Measurements from ENCODE around the gene ATP6V1E1.
"Not testable (repeated sequence)": the region's sequence is repeated elsewhere in the genome, so short reads cannot be mapped to it uniquely, and the experiment has no call there.

The ATP6V1E1 gene

DNA sequence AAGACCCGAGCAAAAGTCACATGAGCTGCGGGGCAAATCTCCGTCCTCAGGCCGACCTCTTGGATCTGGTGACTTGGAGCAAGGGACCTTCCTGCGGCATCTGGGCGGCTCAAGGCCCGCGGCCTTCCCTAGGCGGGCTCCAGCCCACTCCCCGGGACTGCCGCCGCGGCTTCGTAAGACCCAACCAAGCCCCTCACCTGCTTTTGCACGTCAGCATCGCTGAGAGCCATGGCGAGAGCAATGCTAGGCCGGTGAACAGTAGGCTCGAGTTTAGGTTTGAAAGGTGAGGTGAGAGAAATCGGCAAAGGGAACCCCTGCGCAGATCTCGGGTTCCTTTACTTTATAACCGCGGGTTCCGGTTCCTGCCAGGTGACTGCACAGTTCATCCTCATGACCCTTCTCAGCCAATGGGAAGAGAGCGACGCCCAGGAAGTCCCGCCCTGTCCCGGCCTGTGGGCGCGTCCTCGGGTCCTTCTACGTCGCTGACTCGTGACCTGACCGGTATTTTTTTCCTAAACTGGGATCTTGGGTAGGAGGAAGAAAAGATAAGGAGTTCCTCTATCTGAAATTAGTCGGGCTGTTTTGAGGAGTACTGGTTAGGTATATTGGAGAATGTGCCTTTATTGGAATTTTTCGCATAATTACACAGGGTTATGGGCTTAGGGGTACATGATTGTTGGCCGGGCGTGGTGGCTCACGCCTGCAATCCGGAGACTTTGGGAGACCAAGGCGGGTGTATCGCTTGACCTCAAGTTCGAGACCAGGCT, at the start of gene ATP6V1E1:
ATP6V1E1 (minus strand) TSS at position 344 of the 767 bp plus-strand sequence; CDS start at position 230, 114 bp downstream.
- DNase-seq (ENCODE audit: low read depth in 2 of 2, low spot score in 1 of 2) = peak; percentile 84 to 87

DNA sequence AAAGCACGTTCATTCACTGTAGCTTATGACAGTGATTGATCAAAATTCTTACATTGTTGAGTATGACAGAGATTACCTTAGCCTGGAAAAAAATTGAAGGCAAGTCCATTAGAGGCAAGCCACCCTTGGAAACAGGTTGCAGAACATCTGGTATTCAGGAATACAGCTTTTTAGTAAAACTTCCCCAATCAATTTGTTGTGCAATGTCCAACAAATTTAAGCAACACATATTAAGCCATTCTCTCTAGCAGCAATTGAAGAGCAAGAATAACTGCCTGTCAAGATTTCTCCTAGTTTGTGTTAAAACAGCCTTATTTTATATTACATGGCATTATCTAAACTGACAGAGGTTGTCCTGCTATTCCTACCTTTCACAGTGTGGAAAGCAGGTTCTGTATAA, 47.0 kb upstream of the ATP6V1E1 start:
- no peak for DNase-seq (ENCODE audit: low read depth in 2 of 2, low spot score in 1 of 2)

DNA sequence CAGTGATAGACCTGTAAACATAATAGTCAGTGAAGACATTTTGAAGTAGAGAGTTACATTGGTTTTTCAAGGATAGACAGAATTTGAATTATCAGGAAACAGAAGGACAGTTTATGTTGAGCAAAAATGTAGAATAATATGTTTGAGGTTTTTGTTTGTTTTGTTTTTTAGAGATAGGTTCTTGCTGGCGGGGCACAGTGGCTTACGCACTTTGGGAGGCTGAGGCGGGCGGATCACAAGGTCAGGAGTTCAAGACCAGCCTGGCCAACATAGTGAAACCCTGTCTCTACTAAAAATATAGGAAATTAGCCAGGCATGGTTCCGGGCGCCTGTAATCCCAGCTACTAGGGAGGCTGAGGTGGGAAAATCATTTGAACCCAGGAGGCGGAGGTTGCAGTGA, 45.6 kb upstream of the ATP6V1E1 start:
- no peak for DNase-seq (ENCODE audit: low read depth in 2 of 2, low spot score in 1 of 2)

DNA sequence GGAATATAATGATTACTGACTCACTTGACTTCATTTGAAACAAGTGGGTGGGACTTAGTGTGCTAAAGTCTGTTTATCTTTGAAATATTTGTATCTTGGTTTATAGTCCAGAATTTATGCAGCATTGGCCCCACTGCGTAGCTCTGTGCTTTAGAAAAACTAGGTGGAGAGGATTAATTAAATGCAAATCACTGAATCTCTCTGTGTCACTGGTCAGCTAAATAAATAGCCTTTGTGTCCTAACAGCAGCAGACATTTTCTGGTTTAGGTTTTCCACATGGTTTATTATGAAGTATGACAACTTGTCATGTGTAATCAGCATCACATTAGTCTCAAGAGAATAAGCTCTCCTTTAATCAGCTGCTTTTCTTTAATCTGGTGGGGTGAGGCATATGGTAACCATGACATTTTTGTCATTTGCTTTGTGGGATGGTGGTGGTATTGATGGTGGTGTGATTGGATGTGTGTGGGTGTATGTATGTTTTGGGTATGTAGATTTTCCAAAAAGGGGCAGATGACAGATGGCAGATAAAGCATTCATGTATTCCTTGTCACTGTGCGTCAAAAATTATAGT, 44.0 kb upstream of the ATP6V1E1 start:
- DNase-seq (ENCODE audit: low read depth in 2 of 2, low spot score in 1 of 2) = no peak

DNA sequence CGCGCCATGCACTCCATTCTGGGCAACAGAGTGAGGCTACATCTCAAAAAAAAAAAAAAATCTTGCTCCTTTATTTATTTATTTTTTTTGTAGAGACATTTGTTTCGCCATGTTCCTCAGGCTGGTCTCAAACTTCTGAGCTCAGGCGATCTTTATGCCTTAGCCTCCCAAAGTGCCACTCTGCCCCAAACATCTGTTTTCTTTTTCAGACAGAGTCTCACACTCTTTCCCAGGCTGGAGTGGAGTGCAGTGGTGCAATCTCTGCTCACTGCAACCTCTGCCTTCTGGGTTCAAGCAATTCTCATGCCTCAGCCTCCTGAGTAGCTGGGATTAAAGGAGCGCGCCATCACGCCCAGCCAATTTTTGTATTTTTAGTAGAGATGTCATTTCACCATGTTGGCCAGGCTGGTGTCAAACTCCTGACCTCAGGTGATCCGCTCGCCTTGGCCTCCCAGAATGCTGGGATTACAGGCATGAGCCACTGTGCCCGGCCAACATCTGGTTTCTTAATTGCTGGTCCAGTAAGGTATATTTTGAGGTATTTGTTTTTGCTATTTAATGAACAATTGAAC, 43.1 kb upstream of the ATP6V1E1 start:
- DNase-seq (ENCODE audit: low read depth in 2 of 2, low spot score in 1 of 2) = not testable (repeated sequence)

DNA sequence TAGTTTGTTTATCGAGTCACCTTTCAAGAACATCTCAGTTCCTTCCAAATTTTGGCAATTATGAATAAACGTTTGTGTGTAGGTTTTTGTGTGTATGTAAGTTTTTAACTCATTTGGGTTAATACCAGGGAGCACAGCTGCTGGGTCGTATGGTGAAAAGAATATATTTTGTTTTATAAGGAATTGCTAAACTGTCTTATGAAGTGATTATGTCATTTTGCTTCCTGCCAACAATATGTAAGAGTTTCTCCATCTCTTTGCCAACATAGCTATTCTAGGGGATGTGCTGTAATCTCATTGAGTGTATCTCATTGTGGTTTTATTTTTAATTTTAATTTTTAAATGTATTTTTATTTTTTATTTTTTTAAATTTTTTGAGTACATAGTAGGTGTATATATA, 37.3 kb upstream of the ATP6V1E1 start:
- no peak for DNase-seq (ENCODE audit: low read depth in 2 of 2, low spot score in 1 of 2)

DNA sequence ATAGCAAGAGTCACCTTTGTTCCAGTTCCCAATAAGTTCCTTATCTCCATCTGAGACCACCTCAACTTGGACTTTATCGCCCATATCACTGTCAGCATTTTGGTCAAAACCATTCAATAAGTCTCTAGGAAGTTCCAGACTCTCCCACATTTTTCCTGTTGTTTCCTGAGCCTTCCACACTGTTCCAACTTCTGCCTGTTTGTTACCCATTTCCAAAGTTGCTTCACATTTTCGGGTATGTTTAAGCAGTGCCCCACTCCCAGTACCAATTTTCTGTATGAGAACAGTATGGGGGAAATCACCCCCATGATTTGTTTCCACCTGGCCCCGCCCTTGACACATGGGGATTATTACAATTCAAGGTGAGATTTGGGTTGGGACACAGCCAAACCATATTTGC, 36.7 kb upstream of the ATP6V1E1 start:
- no peak for DNase-seq (ENCODE audit: low read depth in 2 of 2, low spot score in 1 of 2)

DNA sequence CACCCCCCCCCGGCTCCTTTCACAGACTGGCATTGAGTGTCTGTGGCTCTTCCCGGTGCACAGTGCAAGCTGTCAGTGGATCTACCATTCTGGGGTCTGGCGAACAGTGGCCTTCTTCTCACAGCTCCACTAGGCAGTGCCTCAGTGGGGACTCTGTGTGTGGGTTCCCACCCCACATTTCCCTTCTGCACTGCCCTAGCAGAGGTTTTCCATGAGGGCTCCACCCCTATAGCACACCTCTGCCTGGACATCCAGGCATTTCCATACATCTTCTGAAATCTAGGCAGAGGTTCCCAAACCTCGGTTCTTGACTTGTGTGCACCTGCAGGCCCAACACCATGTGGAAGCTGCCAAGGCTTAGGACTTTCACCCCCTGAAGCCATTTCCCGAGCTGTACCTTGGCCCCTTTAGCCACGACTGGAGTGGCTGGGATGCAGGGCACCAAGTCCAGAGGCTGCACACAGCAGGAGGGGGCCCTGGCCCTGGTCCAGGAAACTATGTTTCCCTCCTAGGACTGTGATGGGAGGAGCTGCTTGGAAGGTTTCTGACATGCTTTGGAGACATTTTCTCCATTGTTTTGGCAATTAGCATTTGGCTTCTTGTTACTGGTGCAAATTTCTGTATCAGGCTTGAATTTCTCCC, 36.0 kb upstream of the ATP6V1E1 start:
- no peak for DNase-seq (ENCODE audit: low read depth in 2 of 2, low spot score in 1 of 2)

DNA sequence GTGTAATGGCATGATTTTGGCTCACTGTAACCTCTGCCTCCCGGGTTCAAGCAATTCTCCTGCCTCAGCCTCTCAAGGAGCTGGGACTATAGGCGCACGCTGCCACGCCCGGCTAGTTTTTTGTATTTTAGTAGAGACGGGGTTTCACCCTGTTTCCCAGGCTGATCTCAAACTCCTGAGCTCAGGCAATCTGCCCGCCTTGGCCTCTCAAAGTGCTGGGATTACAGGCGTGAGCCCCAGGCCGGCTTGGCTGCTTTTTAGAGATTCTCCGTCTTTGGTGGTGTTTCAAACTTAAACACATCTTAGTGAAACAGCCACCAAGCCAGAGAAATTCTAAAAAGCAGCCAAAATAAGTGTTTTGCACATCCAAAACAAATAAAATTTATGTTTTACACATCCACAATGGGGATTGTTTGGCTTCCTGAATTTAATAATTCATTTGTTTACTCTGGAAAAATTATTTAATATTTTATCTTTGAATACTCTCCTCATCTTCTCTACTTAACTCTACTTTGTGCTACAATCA, 28.4 kb upstream of the ATP6V1E1 start:
- no peak for DNase-seq (ENCODE audit: low read depth in 2 of 2, low spot score in 1 of 2)

DNA sequence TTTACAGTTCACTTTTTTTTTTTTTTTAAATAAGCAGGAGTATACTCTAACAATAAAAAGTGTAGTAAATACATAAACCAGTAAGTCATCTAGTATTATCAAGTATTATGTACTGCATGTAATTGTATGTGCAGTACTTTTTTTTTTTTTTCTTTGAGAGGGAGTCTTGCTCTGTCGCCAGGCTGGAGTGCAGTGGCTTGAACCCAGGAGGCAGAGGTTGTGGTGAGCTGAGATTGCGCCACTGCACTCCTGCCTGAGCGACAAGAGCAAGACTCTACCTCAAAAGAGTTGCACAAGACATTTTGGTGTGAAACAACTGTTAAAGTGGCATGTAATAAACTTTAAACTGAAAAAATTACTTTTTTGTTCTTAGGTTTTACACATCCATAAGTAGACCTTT, 26.7 kb upstream of the ATP6V1E1 start:
- DNase-seq (ENCODE audit: low read depth in 2 of 2, low spot score in 1 of 2) = no peak

DNA sequence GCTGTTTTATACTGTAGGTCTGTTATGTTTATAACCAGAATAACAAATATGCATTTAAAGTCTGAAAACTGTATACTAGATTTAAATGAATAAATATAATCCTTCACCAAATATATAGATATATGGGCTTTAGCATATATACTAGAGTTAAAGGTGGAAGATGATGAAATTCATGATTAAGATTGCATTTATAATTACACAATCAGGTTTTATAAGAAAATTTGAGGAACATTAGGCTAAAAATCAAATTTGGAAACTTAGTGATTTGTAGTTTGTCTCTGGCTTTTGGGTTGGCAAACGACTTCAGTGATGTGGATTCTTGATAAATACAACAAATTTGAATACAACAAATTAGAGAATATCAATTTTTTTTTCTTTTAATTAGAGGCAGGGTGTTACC, 20.0 kb upstream of the ATP6V1E1 start:
- no peak for DNase-seq (ENCODE audit: low read depth in 2 of 2, low spot score in 1 of 2)

DNA sequence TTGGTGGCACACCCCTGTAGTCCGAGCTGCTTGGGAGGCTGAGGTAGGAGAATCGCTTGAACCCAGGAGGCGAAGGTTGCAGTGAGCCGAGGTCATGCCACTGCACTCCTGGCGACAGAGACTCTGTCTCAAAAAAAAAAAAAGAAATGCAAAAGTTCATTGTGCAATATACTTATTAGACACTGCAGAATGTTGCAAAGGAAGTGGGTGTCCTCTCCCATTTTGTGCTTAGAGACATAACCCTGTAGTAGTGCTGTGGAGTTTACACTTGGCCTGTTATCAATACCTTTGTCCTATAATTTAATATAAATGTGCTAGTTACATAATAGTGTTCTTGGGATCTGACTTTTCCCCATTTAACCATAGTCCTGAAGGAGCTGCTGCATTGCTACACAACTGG, 19.4 kb upstream of the ATP6V1E1 start:
- DNase-seq (ENCODE audit: low read depth in 2 of 2, low spot score in 1 of 2) = no peak

DNA sequence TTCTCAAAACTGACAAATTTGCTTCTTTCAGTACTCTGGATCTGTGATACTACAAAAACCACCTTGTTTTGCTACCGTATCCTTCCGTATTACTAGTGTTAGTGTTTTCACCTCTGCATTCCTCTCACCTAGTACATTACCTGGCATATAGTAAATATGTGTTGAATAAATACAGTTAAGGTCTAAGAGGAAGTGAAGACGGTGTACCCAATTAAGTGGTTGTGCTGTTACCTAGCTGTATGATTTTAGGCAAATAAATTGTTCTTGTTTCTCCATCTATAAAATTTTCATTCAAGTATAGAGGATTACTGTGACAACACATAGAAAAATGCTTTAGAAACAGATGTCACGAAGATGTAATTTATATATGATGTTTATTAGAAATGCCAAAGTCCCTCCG, 18.9 kb upstream of the ATP6V1E1 start:
- no peak for DNase-seq (ENCODE audit: low read depth in 2 of 2, low spot score in 1 of 2)

DNA sequence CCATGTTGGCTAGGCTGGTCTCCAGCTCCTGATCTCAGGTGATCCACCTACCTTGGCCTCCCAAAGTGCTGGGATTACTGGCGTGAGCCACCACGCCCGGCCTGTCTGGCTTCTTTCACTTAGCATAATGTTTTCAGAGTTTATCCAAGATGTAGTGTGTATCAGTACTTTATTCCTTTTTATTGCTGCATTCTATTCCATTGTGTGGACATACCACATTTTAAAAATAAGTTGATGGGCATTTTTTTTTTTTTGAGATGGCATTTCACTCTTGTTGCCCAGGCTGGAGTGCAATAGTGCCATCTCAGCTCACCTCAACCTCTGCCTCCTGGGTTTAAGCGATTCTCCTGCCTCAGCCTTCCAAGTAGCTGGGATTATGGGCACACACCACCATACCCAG, 13.8 kb upstream of the ATP6V1E1 start:
- DNase-seq (ENCODE audit: low read depth in 2 of 2, low spot score in 1 of 2) = not testable (repeated sequence)

DNA sequence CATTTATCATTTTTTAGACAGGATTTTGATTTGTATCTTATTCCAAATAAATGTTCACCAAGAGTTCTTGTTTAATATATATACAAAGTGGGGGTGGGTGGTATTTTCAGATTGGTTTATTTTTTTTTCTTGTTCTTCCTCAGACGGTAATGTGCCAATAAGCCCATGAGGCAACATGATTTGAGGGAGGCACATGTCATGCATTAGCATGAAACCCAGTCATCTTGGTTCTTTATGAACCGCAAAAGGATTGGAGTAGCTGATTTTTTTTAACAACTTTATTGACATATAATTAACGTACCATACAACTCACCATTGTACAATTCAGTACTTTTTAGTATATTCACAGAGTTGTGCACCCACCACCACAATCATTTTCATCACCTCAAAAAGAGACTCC, 12.7 kb upstream of the ATP6V1E1 start:
- no peak for DNase-seq (ENCODE audit: low read depth in 2 of 2, low spot score in 1 of 2)

DNA sequence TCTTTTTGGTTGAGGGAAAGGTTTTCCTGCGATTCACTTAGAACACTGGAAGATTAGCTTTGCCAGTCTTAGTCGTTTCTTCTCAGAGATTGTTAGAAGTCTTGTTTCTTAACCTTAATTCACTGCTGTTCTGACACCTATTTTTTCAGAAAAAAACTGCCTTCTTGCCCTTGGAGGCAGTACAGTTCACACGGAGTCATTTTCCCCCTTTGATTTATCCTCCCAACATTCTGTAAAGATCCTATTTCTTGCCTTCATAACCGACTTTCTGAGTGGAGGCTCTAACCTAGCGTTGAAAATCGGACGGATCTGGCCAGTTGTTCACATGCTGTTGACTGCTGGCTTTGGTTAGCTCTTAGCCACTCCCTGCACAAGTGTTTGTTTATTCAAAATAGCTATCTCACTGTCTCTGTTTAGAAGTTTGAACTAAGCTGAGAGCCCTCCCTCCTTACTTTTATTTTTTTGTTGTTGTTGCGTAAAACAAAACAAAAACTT, 10.7 kb upstream of the ATP6V1E1 start:
- DNase-seq (ENCODE audit: low read depth in 2 of 2, low spot score in 1 of 2) = no peak

DNA sequence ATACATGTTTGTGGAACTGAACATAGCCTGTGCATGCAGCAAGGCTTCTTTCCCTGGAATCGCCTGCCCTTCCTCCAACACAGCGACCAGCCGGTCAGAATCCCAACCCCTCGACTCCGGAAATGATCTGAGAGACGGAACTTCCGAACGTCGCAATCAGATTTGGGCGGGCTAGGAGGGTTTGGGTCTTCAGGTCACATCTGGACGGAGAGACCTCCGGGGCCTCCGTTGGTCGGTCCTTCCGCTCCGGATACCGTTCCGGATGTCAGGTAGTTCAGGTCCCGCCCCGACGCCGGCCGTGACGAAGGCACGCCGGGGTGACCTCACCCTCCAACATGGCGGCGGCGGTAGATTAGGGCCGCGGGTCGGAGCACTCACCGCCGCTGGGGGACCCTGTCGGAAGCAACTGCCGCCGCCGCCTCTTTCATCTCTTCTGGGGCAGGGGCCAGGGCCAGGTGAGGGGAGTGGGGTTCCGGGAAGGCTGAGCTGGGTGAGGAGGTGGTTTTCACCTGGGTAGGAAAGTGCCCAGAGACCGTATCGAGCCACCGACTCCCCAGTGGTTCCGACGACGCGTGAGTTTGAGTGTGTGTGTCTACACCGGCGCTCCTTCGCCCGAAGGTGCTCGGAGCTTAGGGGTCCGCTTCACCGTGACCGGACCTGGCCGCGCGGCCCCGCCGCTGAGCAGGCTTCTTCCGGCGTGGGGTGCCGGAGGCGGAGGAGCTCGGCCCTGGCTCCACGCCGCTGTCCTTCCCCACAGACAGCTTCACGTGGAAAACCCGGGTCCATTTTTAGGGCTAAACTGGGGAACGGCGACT, 10.1 kb upstream of the ATP6V1E1 start, which contains the start of gene BCL2L13:
BCL2L13 (plus strand) TSS at position 326 of the 815 bp plus-strand sequence. CDS start 16,955 bp downstream, outside the sequence.
- peak; percentile 61 to 75 for DNase-seq (ENCODE audit: low read depth in 2 of 2, low spot score in 1 of 2)

DNA sequence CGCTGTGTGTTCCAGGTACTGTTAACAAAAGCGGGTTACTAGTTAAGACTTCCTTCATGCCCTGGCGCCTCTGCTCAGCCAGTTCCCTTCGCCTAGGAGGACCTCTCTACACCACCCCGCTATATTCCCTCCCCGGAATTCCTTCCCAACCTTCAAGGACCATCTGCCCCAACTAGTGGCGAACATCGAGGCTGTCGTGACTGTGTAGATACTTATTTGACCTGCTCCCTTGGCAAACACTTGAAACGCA, 9.6 kb upstream of the ATP6V1E1 start:
- DNase-seq (ENCODE audit: low read depth in 2 of 2, low spot score in 1 of 2) = no peak

DNA sequence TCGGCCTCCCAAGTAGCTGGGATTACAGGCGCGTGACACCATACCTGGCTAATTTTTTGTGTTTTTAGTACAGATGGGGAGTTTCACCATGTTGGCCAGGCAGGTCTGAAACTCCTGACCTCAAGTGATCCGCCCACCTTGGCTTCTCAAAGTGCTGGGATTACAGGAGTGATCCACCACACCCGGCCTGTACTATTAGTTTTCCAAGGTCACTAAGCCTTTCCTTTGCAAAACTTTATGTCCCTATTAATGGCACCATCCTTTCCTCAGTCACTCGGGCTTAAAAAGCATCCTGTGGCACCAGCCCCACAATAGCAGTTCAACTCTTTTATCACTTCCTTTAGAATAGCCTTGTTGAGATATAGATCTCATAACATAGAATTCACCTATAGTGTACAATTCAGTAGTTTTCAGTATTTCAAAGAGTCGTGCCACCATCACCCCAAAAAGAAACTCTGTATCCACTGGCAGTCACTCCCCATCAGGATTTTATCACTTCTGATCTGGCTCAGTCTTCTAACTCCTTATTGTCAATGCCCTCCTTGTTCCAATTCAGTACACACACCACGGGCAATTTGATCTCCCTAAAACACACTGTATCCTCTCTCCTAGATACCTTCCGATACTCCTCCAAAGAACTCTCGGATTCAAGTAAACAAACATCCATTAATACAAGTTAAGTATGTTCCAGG, 9.1 kb upstream of the ATP6V1E1 start:
- DNase-seq (ENCODE audit: low read depth in 2 of 2, low spot score in 1 of 2) = no peak

DNA sequence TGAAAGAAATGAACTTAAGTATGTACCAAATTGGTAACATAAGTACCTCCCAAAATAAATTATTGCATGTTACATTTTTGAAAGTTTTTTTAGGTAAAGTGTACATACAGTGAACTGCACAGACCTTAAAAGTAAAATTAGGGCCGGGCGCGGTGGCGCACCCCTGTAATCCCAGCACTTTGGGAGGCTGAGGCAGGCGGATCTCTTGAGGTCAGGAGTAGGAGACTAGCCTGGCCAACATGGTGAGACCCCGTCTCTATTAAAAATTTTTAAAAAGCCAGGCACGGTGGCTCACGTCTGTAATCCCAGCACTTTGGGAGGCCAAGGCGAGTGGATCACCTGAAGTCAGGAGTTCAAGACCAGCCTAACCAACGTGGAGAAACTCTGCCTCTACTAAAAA, 8.3 kb upstream of the ATP6V1E1 start:
- not testable (repeated sequence) for DNase-seq (ENCODE audit: low read depth in 2 of 2, low spot score in 1 of 2)

Data from stimulated activated CD8-positive, alpha-beta memory T cell treated with anti-CD3 and anti-CD28 coated beads, Interleukin-4, amount 100 ng/mL, for 1 hour (primary cell).